Liver (tissue), 9 donors: Measurements from ENCODE around the gene FAM227B. TPM values are rescaled to one million over a fixed set of nuclear protein-coding genes. Genes with fewer than 3 reads are reported as not detected.

Experiments used
- DNase-seq: peaks from one replicate; pipeline ENCODE4 v3.0.0-alpha.2; 2017; ENCODE audit warnings: low spot score
- H3K27ac ChIP-seq, 2 donors: one replicate each; pipeline ENCODE4 v1.7.0; 2013; ENCODE audit warnings: inconsistent platforms in 2 of 2, low read length in 2 of 2, control low read depth in 1 of 2, low read depth in 1 of 2, mild to moderate bottlenecking in 1 of 2
- H3K27me3 ChIP-seq, 4 donors: one replicate each; pipeline versions ENCODE4 v1.6.1 to v1.7.0; 2013; ENCODE audit warnings: low read length in 3 of 4, inconsistent platforms in 1 of 4, mild to moderate bottlenecking in 1 of 4, moderate library complexity in 1 of 4; ENCODE audit not compliant: control insufficient read depth in 4 of 4, insufficient read depth in 4 of 4
- H3K36me3 ChIP-seq, 4 donors: one replicate each; pipeline versions ENCODE4 v1.6.1 to v1.7.0; 2013; ENCODE audit warnings: low read length in 3 of 4, mild to moderate bottlenecking in 3 of 4, low read depth in 1 of 4, moderate library complexity in 1 of 4; ENCODE audit not compliant: control insufficient read depth in 4 of 4, insufficient read depth in 3 of 4
- H3K4me1 ChIP-seq, 4 donors: one replicate each; pipeline versions ENCODE4 v1.6.1 to v1.7.0; 2013; ENCODE audit warnings: low read length in 3 of 4, mild to moderate bottlenecking in 3 of 4, moderate library complexity in 1 of 4; ENCODE audit not compliant: control insufficient read depth in 4 of 4, insufficient read depth in 4 of 4
- H3K4me3 ChIP-seq, 3 donors: one replicate each; pipeline versions ENCODE4 v1.6.1 to v1.7.0; 2013; ENCODE audit warnings: low read length in 3 of 3, control low read depth in 1 of 3, low read depth in 1 of 3, mild to moderate bottlenecking in 1 of 3
- H3K9ac ChIP-seq, 2 donors: one replicate each; pipeline ENCODE4 v1.7.0; 2013; ENCODE audit warnings: low read length in 2 of 2, mild to moderate bottlenecking in 2 of 2, moderate library complexity in 2 of 2, control low read depth in 1 of 2, low read depth in 1 of 2
- H3K9me3 ChIP-seq, 4 donors: one replicate each; pipeline versions ENCODE4 v1.6.1 to v1.7.0; 2013; ENCODE audit warnings: low read length in 3 of 4; ENCODE audit not compliant: control insufficient read depth in 4 of 4
- ATF3 ChIP-seq: IDR thresholded peaks from 2 replicates; pipeline ENCODE4 v1.6.1; 2016; ENCODE audit warnings: antibody characterized with exemption
- CTCF ChIP-seq: fragments of 150-350 bp; IDR thresholded peaks from 2 replicates; pipeline ENCODE4 v1.5.1; 2017; ENCODE audit warnings: improper control_type of control experiment, low read depth, low read length; ENCODE audit not compliant: missing input control
- EGR1 ChIP-seq, 2 donors: IDR thresholded peaks; 2 replicates each; pipeline ENCODE4 v1.6.1; 2016 to 2018; ENCODE audit warnings: antibody characterized with exemption in 2 of 2, low read depth in 2 of 2
- GABPA ChIP-seq, 2 donors: IDR thresholded peaks in 1 of 2; conservative IDR thresholded peaks in 1 of 2; 2 replicates each; pipeline ENCODE4 v1.6.1; 2016; ENCODE audit warnings: antibody characterized with exemption in 2 of 2, mild to moderate bottlenecking in 1 of 2, moderate library complexity in 1 of 2
- HNF4A ChIP-seq, 2 donors: conservative IDR thresholded peaks; 2 replicates each; pipeline ENCODE4 v1.6.1; 2016; ENCODE audit warnings: antibody characterized with exemption in 2 of 2, mild to moderate bottlenecking in 2 of 2
- HNF4G ChIP-seq: IDR thresholded peaks from 2 replicates; pipeline ENCODE4 v1.6.1; 2016; ENCODE audit warnings: antibody characterized with exemption
- JUND ChIP-seq, 2 donors: IDR thresholded peaks; 2 replicates each; pipeline ENCODE4 v1.6.1; 2016; ENCODE audit warnings: antibody characterized with exemption in 2 of 2
- MAX ChIP-seq: IDR thresholded peaks from 2 replicates; pipeline ENCODE4 v1.6.1; 2016; ENCODE audit warnings: antibody characterized with exemption
- NR2F2 ChIP-seq: IDR thresholded peaks from 2 replicates; pipeline ENCODE4 v1.6.1; 2016; ENCODE audit warnings: antibody characterized with exemption
- REST ChIP-seq: IDR thresholded peaks from 2 replicates; pipeline ENCODE4 v1.6.1; 2016; ENCODE audit warnings: antibody characterized with exemption, mild to moderate bottlenecking
- RXRA ChIP-seq, 2 donors: IDR thresholded peaks; 2 replicates each; pipeline ENCODE4 v1.6.1; 2017 to 2018; ENCODE audit warnings: antibody characterized with exemption in 2 of 2, mild to moderate bottlenecking in 1 of 2
- SP1 ChIP-seq: IDR thresholded peaks from 2 replicates; pipeline ENCODE4 v1.6.1; 2018; ENCODE audit warnings: antibody characterized with exemption, mild to moderate bottlenecking
- YY1 ChIP-seq: IDR thresholded peaks from 2 replicates; pipeline ENCODE4 v1.6.1; 2016; ENCODE audit warnings: antibody characterized with exemption, mild to moderate bottlenecking
- ZBTB33 ChIP-seq: IDR thresholded peaks from 2 replicates; pipeline ENCODE4 v1.6.1; 2016; ENCODE audit warnings: antibody characterized with exemption
- WGBS: extraction: QIAGEN DNeasy Blood & Tissue Kit; methylation state at CpG from one replicate; pipeline ENCODE4 v1.1.7; 2013; 5-methylcytosine and 5-hydroxymethylcytosine counted together
- polyA plus RNA-seq, 2 donors: library from polyadenylated mRNA; stranded (reverse) in 1 of 2; unstranded in 1 of 2; fragments of 200-250 nt in 1 of 2; fragments of >200 nt in 1 of 2; fragmentation: Nextera tagmentation in 1 of 2; extraction: Ambion mirVana in 1 of 2; gene quantifications; one replicate each; pipeline versions ENCODE4 v1.2.1 to v1.2.3, GENCODE V29; 2013 to 2015
- total RNA-seq, 2 donors: library from RNA; depleted of rRNA; stranded (reverse); fragments of >200 nt; gene quantifications; one replicate each; pipeline ENCODE4 v1.2.3, GENCODE V29; 2014
- donor health status: healthy.
- donor health status: healthy.
- donor health status: healthy.
- donor health status: healthy.
- donor health status: healthy.

The FAM227B gene
- total and polyA plus RNA-seq, 4 donors = 1.3 to 5.1 (median 3.8) TPM

- 98% methylated on average over 1 of the region's 1 CpG for WGBS
- TF ChIP-seq HNF4G (no peak), GABPA (IDR thresholded peaks at IDR 0.05 in 1 of 2, conservative IDR thresholded peaks at IDR 0.05 in 1 of 2) (no peak), REST (no peak), EGR1 (IDR thresholded peaks at IDR 0.05; ENCODE audit: low read depth in 2 of 2) (no peak), YY1 (no peak)
Observed at GRCh38 chr15:49441816-49442215, 178.8 kb downstream of the FAM227B start.

GRCh38 chr15:49441356-49441755 lies 179.3 kb downstream of the FAM227B start:
- H3K4me1 ChIP-seq = no peaks in the 10 kb centered on the region
- DNase-seq = no peak
- TF ChIP-seq RXRA (IDR thresholded peaks at IDR 0.05) (no peak), SP1 (no peak), GABPA (IDR thresholded peaks at IDR 0.05 in 1 of 2, conservative IDR thresholded peaks at IDR 0.05 in 1 of 2) (no peak), ZBTB33 (no peak), HNF4A (conservative IDR thresholded peaks at IDR 0.05) (no peak), YY1 (no peak), HNF4G (no peak), ATF3 (no peak), CTCF (no peak), NR2F2 (no peak), MAX (no peak), EGR1 (IDR thresholded peaks at IDR 0.05; ENCODE audit: low read depth in 2 of 2) (no peak), JUND (IDR thresholded peaks at IDR 0.05) (no peak)
- no peaks in the 10 kb centered on the region for H3K27me3 ChIP-seq
- H3K27ac ChIP-seq = no peak overlapping the region
- no peaks in the 10 kb centered on the region for H3K36me3 ChIP-seq
- no peaks in the 10 kb centered on the region for H3K9me3 ChIP-seq
- H3K9ac ChIP-seq = no peak overlapping the region
- no peak overlapping the region for H3K4me3 ChIP-seq

More at GRCh38 chr15:49441816-49442215, 178.8 kb downstream of the FAM227B start:
- no peak overlapping the region for H3K27ac ChIP-seq
- DNase-seq = no peak
- H3K9me3 ChIP-seq = no peaks in the 10 kb centered on the region
- H3K27me3 ChIP-seq = no peaks in the 10 kb centered on the region
- no peak overlapping the region for H3K4me3 ChIP-seq
- no peaks in the 10 kb centered on the region for H3K4me1 ChIP-seq
- no peak overlapping the region for H3K9ac ChIP-seq
- no peaks in the 10 kb centered on the region for H3K36me3 ChIP-seq
